Measurements from ENCODE around the gene JAK2.
"Not testable (repeated sequence)": the region's sequence is repeated elsewhere in the genome, so short reads cannot be mapped to it uniquely, and the experiment has no call there.

JAK2 gene

GRCh38 chr9:5043381-5043780, 58.3 kb downstream of the JAK2 start:
- DNase-seq = no peak

- no peak for DNase-seq
Observed at GRCh38 chr9:5044160-5044559, 59.1 kb downstream of the JAK2 start.

- DNase-seq = no peak
Observed at GRCh38 chr9:5052838-5053237, 67.8 kb downstream of the JAK2 start.

GRCh38 chr9:5062631-5063030, 77.6 kb downstream of the JAK2 start:
- DNase-seq = no peak

GRCh38 chr9:5072871-5073270, 87.8 kb downstream of the JAK2 start:
- DNase-seq = no peak

- no peak for DNase-seq
Observed at GRCh38 chr9:5073701-5074100, 88.6 kb downstream of the JAK2 start.

GRCh38 chr9:5085993-5086392, 100.9 kb downstream of the JAK2 start:
- no peak for DNase-seq

- no peak for DNase-seq
Observed at GRCh38 chr9:5089737-5090136, 104.7 kb downstream of the JAK2 start.

- no peak for DNase-seq
Observed at GRCh38 chr9:5095795-5096194, 110.7 kb downstream of the JAK2 start.

- no peak for DNase-seq
Observed at GRCh38 chr9:5099466-5099865, 114.4 kb downstream of the JAK2 start.

GRCh38 chr9:5101127-5101526, 116.1 kb downstream of the JAK2 start:
- DNase-seq = not testable (repeated sequence)

- DNase-seq = not testable (repeated sequence)
Observed at GRCh38 chr9:5106517-5106916, 121.4 kb downstream of the JAK2 start.

- DNase-seq = no peak
Observed at GRCh38 chr9:5110867-5111681, 126.0 kb downstream of the JAK2 start.

- no peak for DNase-seq
Observed at GRCh38 chr9:5111696-5112095, 126.6 kb downstream of the JAK2 start.

GRCh38 chr9:5112109-5112592, 127.1 kb downstream of the JAK2 start:
- no peak for DNase-seq

- DNase-seq = no peak
Observed at GRCh38 chr9:5112646-5113045, 127.6 kb downstream of the JAK2 start.

GRCh38 chr9:5113523-5113922, 128.5 kb downstream of the JAK2 start:
- DNase-seq = no peak

GRCh38 chr9:5113994-5114748, 129.1 kb downstream of the JAK2 start:
- no peak for DNase-seq

- no peak for DNase-seq
Observed at GRCh38 chr9:5122116-5122515, 137.0 kb downstream of the JAK2 start.

GRCh38 chr9:5122516-5122915, 137.4 kb downstream of the JAK2 start:
- no peak for DNase-seq

GRCh38 chr9:5140151-5140550, 155.1 kb downstream of the JAK2 start:
- no peak for DNase-seq

GRCh38 chr9:5144217-5144616, 159.1 kb downstream of the JAK2 start:
- DNase-seq = no peak

- DNase-seq = no peak
Observed at GRCh38 chr9:5146241-5146640, 161.2 kb downstream of the JAK2 start.
